Measurements from ENCODE around the gene CMTM4. TPM values are rescaled to one million over a fixed set of nuclear protein-coding genes. Genes with fewer than 3 reads are reported as not detected.
"Not testable (repeated sequence)": the region's sequence is repeated elsewhere in the genome, so short reads cannot be mapped to it uniquely, and the experiment has no call there.

CMTM4 gene
- total RNA-seq, 1 experiment from 2014 or later = 23.4 TPM

- no peak for DNase-seq (ENCODE audit: low spot score)
Measured at GRCh38 chr16:66673691-66674090, 22.9 kb downstream of the CMTM4 start.

- no peak for DNase-seq (ENCODE audit: low spot score)
Measured at GRCh38 chr16:66670691-66671388, 25.7 kb downstream of the CMTM4 start.

GRCh38 chr16:66668777-66669444, 27.6 kb downstream of the CMTM4 start:
- DNase-seq (ENCODE audit: low spot score) = no peak

- DNase-seq (ENCODE audit: low spot score) = no peak
Measured at GRCh38 chr16:66667944-66668343, 28.6 kb downstream of the CMTM4 start.

GRCh38 chr16:66662445-66663194, 33.9 kb downstream of the CMTM4 start:
- peak; percentile 35 for DNase-seq (ENCODE audit: low spot score)

GRCh38 chr16:66661671-66662346, 34.7 kb downstream of the CMTM4 start:
- not testable (repeated sequence) for DNase-seq (ENCODE audit: low spot score)

GRCh38 chr16:66661210-66661560, 35.4 kb downstream of the CMTM4 start:
- no peak for DNase-seq (ENCODE audit: low spot score)

GRCh38 chr16:66660422-66661209, 35.9 kb downstream of the CMTM4 start:
- peak; percentile 87 for DNase-seq (ENCODE audit: low spot score)

- DNase-seq (ENCODE audit: low spot score) = no peak
Measured at GRCh38 chr16:66658860-66659190, 37.7 kb downstream of the CMTM4 start.

- no peak for DNase-seq (ENCODE audit: low spot score)
Measured at GRCh38 chr16:66658143-66658859, 38.2 kb downstream of the CMTM4 start.

- no peak for DNase-seq (ENCODE audit: low spot score)
Measured at GRCh38 chr16:66656547-66656946, 40.0 kb downstream of the CMTM4 start.

GRCh38 chr16:66653581-66654350, 42.8 kb downstream of the CMTM4 start:
- DNase-seq (ENCODE audit: low spot score) = no peak

- DNase-seq (ENCODE audit: low spot score) = no peak
Measured at GRCh38 chr16:66652661-66653360, 43.7 kb downstream of the CMTM4 start.

- DNase-seq (ENCODE audit: low spot score) = no peak
Measured at GRCh38 chr16:66651965-66652364, 44.6 kb downstream of the CMTM4 start.

- DNase-seq (ENCODE audit: low spot score) = no peak
Measured at GRCh38 chr16:66651474-66651765, 45.1 kb downstream of the CMTM4 start.

- DNase-seq (ENCODE audit: low spot score) = peak; percentile 75
Measured at GRCh38 chr16:66650707-66651473, 45.7 kb downstream of the CMTM4 start.

- no peak for DNase-seq (ENCODE audit: low spot score)
Measured at GRCh38 chr16:66649636-66650205, 46.8 kb downstream of the CMTM4 start.

- no peak for DNase-seq (ENCODE audit: low spot score)
Measured at GRCh38 chr16:66649167-66649566, 47.4 kb downstream of the CMTM4 start.

GRCh38 chr16:66647866-66648265, 48.7 kb downstream of the CMTM4 start:
- DNase-seq (ENCODE audit: low spot score) = no peak
